HS-5 (cell line): ENCODE measurements around the gene ITIH6.
"Not testable (repeated sequence)": the region's sequence is repeated elsewhere in the genome, so short reads cannot be mapped to it uniquely, and the experiment has no call there.

ENCODE experiments used
- DNase-seq: peaks from one replicate; pipeline ENCODE4 v3.0.0-alpha.2; 2012; ENCODE audit warnings: low read depth

The ITIH6 gene

DNA sequence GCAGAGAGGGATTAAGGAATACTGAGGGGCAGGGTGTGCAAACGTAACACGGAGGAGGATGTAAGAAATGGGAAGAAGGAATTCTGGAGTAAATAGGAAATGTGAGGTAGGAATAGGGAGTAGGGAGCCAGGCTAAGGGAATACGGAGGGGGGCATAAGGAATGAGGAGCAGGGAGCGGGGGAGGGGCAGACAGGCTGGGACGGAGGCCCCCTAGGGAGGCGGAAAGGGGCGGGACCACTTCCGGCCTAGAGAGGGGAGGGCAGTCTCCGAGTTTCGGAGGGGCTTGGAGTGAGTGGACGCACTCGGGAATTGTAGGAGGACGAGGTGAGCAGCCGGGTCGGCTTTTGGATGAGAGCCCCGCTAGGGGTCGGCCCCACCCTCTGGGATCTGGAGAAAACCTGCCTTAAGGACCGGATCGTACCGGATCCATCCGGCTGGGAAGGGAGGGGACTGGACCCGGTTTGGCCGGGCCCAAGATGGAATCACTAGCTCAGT is 10.1 kb upstream of the ITIH6 start:
- no peak for DNase-seq

DNA sequence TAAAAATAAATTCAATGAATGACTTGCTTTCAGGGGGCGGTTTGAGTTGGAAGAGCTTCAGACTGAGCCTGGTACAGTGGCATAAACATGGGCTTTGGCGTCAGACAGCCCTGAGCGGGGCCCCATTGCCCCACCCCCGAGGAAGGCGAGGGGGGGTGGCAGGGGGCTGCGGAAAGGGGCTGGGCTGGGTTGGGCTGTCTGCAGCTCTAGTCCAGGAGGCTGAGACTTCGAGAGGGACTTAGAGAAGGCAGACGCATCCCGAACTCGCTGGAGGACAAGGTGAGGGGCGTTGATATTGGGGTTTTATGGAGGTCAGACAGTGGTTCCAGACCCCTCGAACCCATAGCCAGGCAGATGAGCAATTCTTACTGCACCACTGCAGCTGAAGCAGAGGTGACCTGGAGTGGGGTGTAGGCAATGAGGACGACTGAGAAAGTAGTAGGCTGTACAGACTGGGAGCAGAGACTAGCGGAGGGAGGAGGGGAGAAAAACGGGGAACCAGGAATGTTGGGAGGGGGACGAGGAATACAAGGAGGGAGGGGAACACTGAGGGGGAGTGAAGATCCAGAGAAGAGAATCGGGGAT is 9.6 kb upstream of the ITIH6 start, which contains the start of gene MAGED2:
TSS of gene MAGED2 (plus strand) at position 222 of the 585 bp plus-strand sequence. CDS start 1,587 bp downstream, outside the sequence.
- no peak for DNase-seq

DNA sequence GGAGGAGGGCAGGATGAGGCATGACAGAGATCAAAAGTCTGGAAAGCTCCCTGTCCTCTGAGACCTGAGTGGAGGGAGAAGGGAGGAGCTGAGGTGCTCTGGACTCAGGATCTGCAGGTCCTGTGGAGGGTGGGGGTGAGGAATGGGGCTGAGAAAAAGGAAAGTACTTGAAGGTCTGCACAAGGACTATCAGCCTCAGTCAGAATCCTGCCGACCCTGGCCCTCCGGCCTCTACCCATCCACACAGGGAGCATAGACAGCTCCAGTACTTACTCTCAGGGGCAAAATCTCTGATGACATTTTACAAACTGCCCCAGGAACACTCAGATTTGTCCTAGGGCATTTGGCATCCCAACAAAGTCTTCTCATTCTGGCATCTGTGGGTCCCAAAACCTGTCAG is 991 bp upstream of the ITIH6 start:
- DNase-seq, result no peak

DNA sequence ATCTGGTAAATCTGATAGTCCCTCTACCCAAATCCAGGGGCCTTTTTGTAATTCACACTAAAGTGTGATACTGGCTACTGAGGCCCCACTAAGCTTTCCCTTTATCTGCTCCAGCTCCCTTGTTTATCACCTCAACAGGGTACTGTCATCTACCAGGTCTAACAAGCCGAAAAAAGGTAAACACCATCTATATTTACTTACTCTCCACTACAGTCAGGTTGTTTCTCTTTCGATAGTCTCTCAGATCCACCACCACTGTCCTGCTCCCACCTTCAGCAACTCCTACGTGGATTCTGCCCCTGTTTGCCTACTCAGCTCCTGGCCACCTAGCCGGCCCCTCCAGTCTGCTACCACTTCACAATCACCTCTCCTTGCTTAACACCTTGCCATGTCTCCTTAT is 3.3 kb downstream of the ITIH6 start:
- no peak for DNase-seq

DNA sequence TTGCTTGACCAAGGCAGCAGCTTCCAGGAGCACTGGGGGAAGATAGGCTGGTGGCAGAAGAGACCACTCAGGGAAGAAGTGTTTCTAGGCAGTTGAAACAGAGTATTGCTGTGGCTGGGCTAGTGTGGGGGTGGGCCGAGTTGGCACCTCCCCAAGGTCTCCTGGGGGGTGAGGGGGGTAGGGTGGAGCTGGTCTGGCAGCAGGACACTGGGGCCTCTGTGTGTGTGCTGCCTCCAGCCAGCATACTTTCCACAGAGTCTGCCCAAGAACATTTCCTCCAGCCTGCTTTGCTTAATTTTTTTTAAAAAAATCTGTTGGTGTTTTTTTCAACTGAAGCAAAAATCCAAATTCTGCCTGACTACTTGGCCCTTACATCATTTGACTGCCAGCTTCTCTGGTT is 4.0 kb downstream of the ITIH6 start:
- DNase-seq, result no peak

DNA sequence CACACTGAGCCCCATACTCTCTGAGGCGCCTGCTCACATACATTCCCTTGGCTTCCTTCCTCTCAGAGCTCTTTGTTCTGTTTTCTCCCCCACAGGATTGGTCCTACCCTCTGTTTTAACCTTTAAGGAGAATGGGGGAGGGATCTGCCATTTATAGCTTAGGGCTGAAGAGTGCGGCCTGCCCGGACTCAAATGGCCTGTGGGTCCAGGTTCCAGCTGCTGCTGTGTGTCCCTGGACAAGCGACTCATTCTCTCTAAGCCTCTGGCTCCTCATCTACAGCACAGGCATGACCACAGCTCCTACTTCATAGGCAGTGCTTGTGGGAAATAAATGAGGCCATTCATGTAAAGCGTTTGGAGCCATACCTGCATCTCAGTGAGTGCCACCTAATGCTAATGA is 8.7 kb downstream of the ITIH6 start:
- DNase-seq, result not testable (repeated sequence)

DNA sequence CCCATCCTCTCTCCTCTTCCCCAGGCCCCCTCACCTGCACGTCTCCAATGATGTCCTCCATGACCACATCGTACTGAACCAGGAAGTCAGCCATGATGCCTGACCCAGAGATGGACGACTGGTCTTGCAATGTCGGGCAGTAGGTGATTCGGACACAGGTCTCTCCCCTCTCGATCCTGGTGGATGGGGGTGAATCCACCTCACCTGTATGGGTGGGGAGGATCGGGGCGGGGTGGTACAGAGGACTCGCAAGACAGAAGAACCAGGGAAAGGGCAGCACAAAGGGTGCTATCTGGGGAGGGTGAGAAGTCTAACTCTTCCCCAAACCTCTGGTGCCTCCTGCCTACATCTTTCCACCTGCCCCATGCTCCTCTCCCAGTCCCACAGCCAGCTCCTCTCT is 9.6 kb downstream of the ITIH6 start:
- DNase-seq, result no peak

DNA sequence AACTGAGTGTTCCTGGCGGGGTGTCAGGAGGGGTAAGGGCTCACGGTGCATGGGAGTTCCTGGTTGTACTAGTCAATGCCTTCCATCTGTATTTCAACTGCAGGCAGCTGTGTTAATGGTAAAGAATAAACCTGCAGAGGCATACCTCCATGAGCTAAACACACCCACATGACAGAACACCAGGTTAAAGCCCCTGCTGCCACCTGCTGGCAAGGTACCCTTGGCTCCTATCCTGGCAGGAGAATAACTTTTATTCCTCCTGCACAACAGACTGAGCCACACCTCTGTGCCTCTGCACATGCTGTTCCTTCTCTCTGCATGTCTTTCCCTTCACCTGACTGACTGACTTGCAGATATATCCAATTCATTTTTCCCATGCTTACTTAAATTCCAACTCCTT is 11.1 kb downstream of the ITIH6 start:
- DNase-seq, result no peak

DNA sequence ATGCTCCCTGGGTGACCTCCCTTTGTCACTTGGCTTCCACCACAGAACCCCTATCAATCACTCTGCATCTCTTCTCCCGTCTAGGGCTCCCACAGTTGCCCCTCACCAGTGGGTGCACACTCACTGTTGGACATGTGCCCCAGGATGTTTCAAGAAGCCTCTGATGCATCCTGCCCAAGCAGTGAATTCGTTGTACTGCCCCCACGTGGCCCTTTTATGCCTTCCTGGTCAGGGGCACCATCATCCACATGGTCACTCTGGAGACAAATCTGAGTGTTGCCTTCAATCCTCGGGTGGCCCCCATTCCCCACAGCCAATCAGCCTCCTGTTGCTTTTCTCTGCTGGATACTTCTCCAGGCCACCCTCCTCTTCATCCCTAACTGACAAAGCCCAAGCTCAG is 12.2 kb downstream of the ITIH6 start:
- DNase-seq, result no peak

DNA sequence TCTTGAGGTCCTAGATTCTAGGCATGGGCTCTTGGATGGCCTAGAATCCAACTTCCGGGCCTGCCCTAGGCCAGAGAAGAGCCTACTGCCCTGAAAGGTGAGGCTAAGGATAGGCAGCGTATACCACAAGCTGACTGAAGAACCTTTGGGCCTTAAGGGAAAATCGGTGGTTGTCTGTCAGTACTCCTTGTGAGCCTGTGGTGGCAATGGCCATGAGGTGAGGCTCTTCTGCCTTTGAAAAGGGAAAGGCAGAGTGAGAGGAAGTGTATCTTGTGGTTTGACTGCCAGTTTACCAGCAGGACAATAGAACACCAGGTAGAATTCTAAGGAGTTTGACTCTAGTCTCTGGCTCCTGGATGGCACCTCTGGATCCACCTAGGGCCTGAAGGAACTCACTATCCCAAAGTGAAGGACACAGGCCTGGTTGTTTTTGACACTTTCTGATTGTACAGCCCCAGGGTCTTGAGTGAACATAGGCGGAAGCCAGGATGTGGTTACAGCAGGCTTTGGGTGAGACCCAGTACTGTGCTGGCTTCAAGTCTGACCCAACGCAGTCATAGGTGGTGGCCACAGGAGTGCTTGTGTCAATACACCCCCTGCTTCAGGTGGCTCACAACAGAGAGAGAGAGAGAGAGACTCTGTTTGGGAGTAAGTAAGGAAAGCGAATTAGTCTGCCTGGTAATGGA is 20.9 kb downstream of the ITIH6 start:
- DNase-seq, result no peak

DNA sequence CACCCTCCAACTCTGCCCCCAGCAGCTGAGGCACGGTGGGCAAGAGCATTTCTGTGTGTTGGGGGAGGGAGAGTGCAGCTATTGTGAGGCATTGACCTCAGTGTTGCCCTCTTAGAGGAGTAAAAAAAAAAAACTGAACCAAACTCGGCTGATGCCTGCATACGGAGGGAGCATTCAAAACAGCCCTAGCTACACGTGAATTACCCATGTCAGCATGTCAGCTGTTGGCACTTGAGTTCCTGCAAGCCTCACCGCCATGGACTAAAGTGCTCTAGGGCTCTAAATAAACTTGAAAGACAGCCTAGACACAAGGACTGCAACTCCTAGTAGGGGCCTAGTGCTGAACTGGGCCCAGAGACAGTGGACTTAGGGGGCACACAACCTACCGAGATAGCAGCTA is 22.0 kb downstream of the ITIH6 start:
- DNase-seq, result no peak

DNA sequence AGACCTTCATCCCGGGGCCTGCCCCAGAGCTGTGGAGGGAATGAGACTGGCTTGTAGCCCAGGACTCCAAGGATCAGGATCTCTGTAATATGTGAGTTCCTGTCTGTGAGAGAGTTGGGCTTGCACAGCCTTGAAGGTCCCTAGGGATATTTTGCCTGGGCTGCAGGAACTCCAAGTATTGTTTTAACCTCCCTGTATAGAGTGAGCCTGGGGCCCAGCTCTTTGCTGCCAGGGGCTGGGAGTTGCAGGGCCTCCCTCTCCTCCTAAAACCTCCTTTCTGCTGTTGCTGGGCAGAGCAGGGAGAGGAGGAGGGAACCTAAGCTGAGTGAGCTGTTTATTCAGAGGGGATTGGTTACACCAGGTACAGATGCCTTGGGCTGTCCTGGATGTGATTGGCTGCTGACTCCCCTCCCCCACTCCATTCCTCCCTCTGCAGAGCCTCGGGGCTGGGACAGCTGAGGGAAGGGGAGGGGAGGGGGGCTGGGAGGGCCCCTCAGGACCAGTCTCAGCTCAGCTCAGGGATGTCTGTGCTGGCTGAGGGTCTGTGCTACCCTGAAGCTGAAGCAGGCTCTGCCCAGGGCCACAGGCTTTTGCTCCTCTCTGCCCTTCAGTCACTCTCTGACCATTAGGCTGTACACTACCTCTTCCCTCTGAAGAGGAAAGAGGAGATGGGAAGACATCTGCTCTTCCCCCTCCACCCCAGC is 23.5 kb downstream of the ITIH6 start:
- DNase-seq, result not testable (repeated sequence)

DNA sequence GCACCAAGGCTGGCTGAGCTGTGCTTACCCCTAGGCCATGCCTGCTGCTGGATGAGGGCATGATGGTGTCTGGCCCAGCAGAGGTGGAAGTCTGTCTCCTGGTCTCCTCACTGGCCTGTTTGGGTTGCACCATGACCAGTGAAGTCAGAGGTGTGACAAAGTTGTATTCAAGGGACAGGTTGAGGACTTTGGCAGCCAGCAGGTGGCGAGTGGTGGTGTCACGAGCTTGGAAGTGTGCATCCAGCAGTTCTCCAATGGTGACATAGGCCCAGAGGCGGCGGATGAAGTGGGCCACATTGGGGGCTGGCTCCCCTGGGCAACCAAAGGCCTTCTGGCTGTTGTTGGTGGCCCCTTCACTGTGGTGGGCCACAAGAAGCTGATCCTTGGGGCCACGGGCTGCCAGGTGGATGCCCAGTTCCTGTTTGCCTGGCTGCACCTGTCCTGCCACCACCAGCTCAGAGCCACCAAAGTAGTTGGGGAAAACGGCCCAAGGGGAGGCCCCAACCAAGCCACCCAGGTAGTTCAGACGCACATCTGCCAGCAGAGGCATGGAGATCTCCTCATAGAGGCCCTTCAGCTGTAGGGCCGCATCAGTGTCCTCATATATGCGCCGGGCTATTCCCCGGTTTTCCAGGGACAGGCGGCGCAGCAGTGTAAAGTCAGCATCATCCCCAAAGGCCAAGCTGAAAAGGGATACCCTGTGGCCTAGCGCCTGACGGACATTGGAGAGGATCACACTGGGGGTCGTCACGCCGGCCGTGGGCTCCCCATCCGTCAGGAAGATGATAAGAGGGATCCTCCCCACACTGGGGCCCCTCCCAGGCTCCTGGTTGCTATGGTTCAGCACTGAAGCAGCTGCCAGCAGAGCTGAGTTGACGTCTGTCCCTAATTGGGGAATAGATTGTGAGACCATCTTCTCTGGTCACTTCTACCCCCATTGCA is 39.7 kb downstream of the ITIH6 start:
- no peak for DNase-seq

DNA sequence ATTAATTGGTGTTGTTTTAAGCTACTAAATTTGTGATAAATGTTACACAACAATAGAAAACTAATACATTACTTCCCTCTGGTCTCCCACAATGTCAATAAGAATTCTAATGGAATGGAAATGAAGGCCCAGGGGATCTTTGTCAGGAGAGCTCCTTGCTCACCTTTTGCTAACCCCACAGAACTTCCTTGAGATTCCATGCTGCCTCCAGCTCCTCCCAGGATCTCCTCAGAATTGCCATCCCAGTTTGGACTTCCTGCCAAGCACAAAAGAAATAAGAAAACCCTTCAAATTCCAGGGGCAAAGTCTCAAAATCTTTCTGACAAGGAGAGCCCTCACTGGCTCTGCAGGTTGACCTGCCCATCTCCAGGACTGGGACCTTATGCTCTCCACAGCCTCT is 43.2 kb downstream of the ITIH6 start:
- no peak for DNase-seq

DNA sequence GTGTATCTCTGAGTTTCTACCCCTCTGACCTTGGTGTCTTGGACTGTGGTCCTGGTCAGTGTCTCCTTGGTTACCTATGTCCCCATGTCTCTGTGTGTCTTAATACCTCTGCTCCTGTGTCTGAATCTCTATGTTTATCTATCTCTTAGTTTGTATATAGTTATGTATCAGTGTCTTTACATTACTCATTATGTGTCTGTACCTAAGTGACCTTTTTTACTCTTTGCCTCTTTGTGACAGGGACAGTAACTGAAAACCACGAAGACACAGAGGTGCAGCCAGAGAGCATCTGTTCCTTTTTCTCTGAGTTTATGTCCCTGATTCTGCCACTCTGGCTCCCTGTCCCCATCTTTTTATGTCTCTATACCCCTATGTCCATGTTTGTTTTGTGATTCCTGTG is 49.4 kb downstream of the ITIH6 start:
- no peak for DNase-seq

DNA sequence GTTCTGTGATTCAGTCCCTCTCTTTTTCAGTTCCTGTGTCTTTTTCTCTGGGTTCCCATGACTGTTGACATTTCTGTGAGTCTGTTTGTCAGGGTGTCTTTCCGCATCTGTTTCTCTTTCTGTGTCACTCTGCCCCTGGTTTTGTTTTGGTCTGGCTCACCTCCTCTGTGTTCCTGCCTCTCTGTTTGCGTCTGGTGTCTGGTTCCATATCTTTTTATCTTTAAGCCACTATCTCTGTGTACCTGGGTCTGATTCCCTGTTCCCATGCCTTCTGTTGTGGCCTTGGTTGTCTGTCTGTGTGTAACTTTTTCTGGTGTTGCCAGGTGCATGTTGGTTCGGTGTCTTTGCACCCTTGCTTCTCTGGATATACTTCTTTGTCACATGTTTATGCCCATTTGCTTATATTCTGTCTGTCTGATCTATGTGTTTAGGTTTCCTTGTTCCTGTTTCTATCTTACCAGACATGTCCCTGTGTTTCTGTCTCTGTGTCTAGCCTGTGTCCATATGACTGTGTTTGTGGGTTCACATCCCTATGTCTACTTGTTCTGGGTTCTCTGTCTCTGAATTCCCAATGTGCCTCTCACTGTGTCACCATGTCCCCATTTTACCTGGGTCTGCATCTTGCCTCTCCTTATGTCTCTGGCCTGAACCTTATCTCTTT is 50.2 kb downstream of the ITIH6 start:
- DNase-seq, result no peak

DNA sequence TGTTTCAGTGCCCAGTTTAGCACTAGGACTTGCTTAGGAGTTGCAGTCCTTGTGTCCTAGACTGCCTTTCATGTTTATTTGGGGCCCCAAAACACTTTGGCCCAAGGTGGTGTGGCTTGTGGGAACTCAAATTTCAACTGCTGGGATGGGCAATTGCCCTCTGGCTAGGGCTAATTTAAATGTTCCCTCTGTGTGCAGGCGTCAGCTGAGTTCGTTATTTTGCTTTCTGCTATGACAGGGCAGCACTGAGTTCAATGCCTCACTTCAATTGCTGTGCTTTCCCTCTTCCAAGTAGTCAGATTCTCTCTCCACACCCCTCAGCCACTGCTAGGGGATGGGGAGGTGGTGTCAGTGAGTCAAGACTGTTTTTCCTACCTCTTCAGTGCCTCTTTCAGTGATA is 51.1 kb downstream of the ITIH6 start:
- no peak for DNase-seq

DNA sequence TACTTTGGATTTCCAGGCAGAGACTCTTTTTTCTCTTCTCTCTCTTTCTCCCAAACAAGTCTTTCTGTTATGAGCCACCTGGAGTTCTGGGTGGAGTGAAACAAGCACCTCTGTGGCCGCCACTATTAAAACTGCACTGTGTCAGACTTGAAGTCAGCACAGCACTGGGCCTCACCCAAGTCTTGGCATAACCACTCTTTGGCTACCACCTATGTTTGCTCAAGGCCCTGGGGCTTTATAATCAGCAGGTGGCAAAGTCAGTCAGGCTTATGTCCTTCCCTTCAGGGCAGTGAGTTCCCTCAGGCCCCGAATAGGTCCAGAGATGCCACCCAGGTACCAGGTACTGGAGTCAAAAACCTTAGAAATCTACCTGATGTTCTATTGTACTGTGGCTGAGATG is 52.4 kb downstream of the ITIH6 start:
- DNase-seq, result no peak

DNA sequence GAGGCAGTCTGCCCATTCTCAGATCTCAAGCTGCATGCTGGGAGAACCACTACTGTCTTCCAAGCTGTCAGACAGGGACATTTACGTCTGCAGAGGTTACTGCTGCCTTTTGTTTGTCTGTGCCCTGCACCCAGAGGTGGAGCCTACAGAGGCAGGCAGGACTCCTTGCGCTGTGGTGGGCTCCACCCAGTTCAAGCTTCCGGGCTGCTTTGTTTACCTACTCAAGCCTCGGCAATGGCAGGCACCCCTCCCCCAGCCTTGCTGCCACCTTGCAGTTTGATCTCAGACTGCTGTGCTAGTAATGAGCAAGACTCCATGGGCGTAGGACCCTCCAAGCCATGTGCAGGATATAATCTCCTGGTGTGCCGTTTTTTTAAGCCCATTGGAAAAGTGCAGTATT is 59.5 kb downstream of the ITIH6 start:
- DNase-seq, result not testable (repeated sequence)

DNA sequence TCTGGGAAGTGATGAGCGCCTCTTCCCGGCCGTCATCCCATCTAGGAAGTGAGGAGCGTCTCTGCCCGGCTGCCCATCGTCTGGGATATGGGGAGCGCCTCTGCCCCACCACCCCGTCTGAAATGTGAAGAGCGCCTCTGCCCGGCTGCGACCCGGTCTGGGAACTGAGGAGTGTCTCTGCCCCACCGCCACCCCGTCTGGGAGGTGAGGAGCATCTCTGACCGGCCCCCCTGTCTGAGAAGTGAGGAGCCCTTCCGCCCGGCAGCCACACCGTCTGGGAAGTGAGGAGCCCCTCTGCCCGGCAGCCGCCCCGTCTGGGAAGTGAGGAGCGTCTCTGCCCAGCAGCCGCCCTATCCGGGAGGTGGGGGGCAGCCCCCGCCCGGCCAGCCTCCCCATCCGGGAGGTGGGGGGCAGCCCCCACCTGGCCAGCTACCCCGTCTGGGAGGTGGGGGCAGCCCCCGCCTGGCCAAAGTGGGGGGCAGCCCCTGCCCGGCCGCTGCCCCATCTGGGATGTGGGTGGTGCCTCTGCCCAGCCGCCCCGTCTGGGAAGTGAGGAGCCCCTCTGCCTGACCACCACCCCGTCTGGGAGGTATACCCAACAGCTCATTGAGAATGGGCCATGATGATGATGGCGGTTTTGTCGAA is 61.6 kb downstream of the ITIH6 start:
- DNase-seq, result not testable (repeated sequence)

DNA sequence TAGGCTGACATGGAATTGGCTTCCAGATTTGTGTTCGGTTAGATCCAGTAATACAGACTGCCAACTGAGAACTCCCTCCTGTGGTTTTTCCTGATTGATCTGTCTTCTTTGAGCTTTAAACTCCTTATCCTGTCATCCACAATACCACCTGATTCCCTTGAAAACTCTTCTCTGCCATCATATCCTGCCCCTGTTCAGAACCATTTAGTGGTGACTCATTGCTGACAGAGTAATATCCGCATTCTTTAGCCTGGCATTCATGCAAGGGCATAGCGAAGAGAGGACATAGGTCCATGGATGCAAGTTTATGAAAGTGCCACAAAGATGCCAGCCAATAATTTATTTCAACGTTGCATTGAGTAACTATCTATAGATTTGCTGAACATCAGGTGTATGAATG is 76.6 kb downstream of the ITIH6 start:
- no peak for DNase-seq
